Activated B cell treated with CpG ODN at 0.5 μM for 24 hours (primary cell): ENCODE measurements around the gene CISD1. TPM values are rescaled to one million over a fixed set of nuclear protein-coding genes. Genes with fewer than 3 reads are reported as not detected.
A peak's percentile ranks its signal among the peaks of the same experiment; 100 is the strongest.

Source experiments
- ATAC-seq: fragments of 200-7000 bp; cut with Tn5 transposase; one replicate; pipeline ENCODE4 v1.10.0; 2021; ENCODE audit warnings: low read depth, mild to moderate bottlenecking, moderate library complexity
- CTCF ChIA-PET: fragments of 350-600 bp; sonication (Branson Sonifier 250); formaldehyde crosslinking; loops from one replicate; lab custom pipeline; 2021; ENCODE audit warnings: antibody characterized with exemption; lab: Charles Lee
- POLR2A ChIA-PET: fragments of 350-600 bp; sonication (Branson Sonifier 250); formaldehyde crosslinking; loops from one replicate; lab custom pipeline; 2021; ENCODE audit warnings: antibody characterized with exemption; lab: Charles Lee
- DNase-seq: peaks from one replicate; pipeline ENCODE4 v3.0.0; 2022
- H3K27ac Mint-ChIP-seq: one replicate; pipeline ENCODE4 v1.8.0; 2020; ENCODE audit warnings: mixed read lengths
- H3K27me3 Mint-ChIP-seq: one replicate; pipeline ENCODE4 v1.8.0; 2021; ENCODE audit warnings: mixed read lengths
- H3K36me3 Mint-ChIP-seq: one replicate; pipeline ENCODE4 v1.8.0; 2021; ENCODE audit warnings: low read depth, mixed read lengths
- H3K4me1 Mint-ChIP-seq: one replicate; pipeline ENCODE4 v1.8.0; 2021; ENCODE audit warnings: mixed read lengths
- H3K4me3 Mint-ChIP-seq: one replicate; pipeline ENCODE4 v1.8.0; 2020; ENCODE audit warnings: mild to moderate bottlenecking, mixed read lengths
- H3K9me3 Mint-ChIP-seq: one replicate; pipeline ENCODE4 v1.8.0; 2020; ENCODE audit warnings: mixed read lengths
- CTCF ChIP-seq: fragments of 200-600 bp; IDR thresholded peaks from one replicate; pipeline ENCODE4 v1.8.0; 2022; ENCODE audit warnings: antibody characterized with exemption, mild to moderate bottlenecking
- intact Hi-C: fragments of 100-400 bp; cut with micrococcal nuclease; formaldehyde crosslinking; loops from one replicate; pipeline ENCODE4 v1.15.1; 2024
- total RNA-seq: library from RNA; stranded (reverse); gene quantifications from 2 replicates; pipeline ENCODE4 v1.2.3, GENCODE V29; 2022

The CISD1 gene
- total RNA-seq, 1 donor from 2014 or later: 16.7 TPM

GRCh38 chr10:58266826-58267712 is 1.9 kb upstream of the CISD1 start:
- Mint-ChIP-seq H3K4me1 (peaks cover 60% of the 10 kb centered on the region), H3K27ac (peak overlapping the region; percentile 96), H3K27me3 (no peaks in the 10 kb centered on the region), H3K36me3 (peaks cover 12% of the 10 kb centered on the region), H3K9me3 (no peaks in the 10 kb centered on the region), H3K4me3 (peak overlapping the region; percentile 97)
- ChIA-PET POLR2A (interaction anchor here (1.0 to 4.1 kb wide), 3 partner anchors 23 to 118 kb away, joined by 3 to 43 read pairs (median 6); partner anchors contain the start of genes TFAM and UBE2D1), CTCF (interaction anchor here (0.9 kb wide), 1 partner anchor 89 kb away, joined by 4 read pairs; no protein-coding TSS in a partner anchor)
- peak; percentile 63 for DNase-seq
- no peak for TF ChIP-seq CTCF
- ATAC-seq: peak; percentile 12
- intact Hi-C loops: loop anchor here (1.0 to 5.0 kb wide), 4 partner anchors 24 to 1640 kb away; partner anchors contain the start of genes CCDC6 and TFAM

- ChIA-PET POLR2A (interaction anchor here (0.7 to 4.1 kb wide), 6 partner anchors 15 to 1969 kb away, joined by 3 to 43 read pairs (median 4); partner anchors contain the start of genes CCDC6, TFAM and UBE2D1), CTCF (interaction anchor here (1.0 to 1.2 kb wide), 2 partner anchors 19 to 90 kb away, joined by 3 to 5 read pairs; no protein-coding TSS in a partner anchor)
- Mint-ChIP-seq H3K27me3 (no peaks in the 10 kb centered on the region), H3K9me3 (no peaks in the 10 kb centered on the region), H3K27ac (peak within 1 kb of the TSS; percentile 96), H3K4me3 (peak within 1 kb of the TSS; percentile 97), H3K4me1 (peaks cover 55% of the 10 kb centered on the region), H3K36me3 (peaks cover 12% of the 10 kb centered on the region)
- ATAC-seq: peak; percentile 55
- intact Hi-C loops: loop anchor here (1.0 to 5.0 kb wide), 4 partner anchors 23 to 1639 kb away; partner anchors contain the start of genes CCDC6 and TFAM
- peak; percentile 94 for DNase-seq
- TF ChIP-seq CTCF: no peak
These were observed 1.1 kb upstream of the CISD1 start, which contains the start of gene IPMK for GRCh38 chr10:58267713-58268453. TSS of gene IPMK (minus strand) at chr10:58267894. CDS start at chr10:58267611, 283 bp downstream.

- ChIA-PET CTCF (interaction anchor here (1.0 to 1.5 kb wide), 4 partner anchors 20 to 90 kb away, joined by 3 to 12 read pairs (median 4); no protein-coding TSS in a partner anchor), POLR2A (interaction anchor here (0.7 to 4.1 kb wide), 8 partner anchors 14 to 1969 kb away, joined by 3 to 43 read pairs (median 4); partner anchors contain the start of genes CCDC6, TFAM and UBE2D1)
- Mint-ChIP-seq H3K9me3 (no peaks in the 10 kb centered on the region), H3K27ac (peak overlapping the region; percentile 93), H3K4me1 (peaks cover 53% of the 10 kb centered on the region), H3K36me3 (peaks cover 12% of the 10 kb centered on the region), H3K4me3 (peak overlapping the region; percentile 97), H3K27me3 (no peaks in the 10 kb centered on the region)
- DNase-seq: no peak
- intact Hi-C loops: loop anchor here (5.0 kb wide), 1 partner anchor 1614 kb away; no protein-coding TSS in a partner anchor
- no peak for ATAC-seq
- TF ChIP-seq CTCF: no peak
These were observed 462 bp upstream of the CISD1 start for GRCh38 chr10:58268454-58268945.

GRCh38 chr10:58269782-58270290 is 874 bp downstream of the CISD1 start:
- peak overlapping the region; percentile 93 for H3K27ac Mint-ChIP-seq
- H3K27me3 Mint-ChIP-seq: no peaks in the 10 kb centered on the region
- ChIA-PET POLR2A (interaction anchor here (1.0 to 4.1 kb wide), 3 partner anchors 10 to 116 kb away, joined by 5 to 43 read pairs (median 5); partner anchors contain the start of gene TFAM), CTCF (interaction anchor here (1.5 kb wide), 2 partner anchors 21 to 30 kb away, joined by 3 to 12 read pairs; no protein-coding TSS in a partner anchor)
- H3K9me3 Mint-ChIP-seq: no peaks in the 10 kb centered on the region
- intact Hi-C loops: loop anchor here (1.0 to 5.0 kb wide), 4 partner anchors 12 to 1612 kb away; no protein-coding TSS in a partner anchor
- H3K4me1 Mint-ChIP-seq: peaks cover 39% of the 10 kb centered on the region
- no peak for DNase-seq
- ATAC-seq: no peak
- no peak for TF ChIP-seq CTCF
- H3K36me3 Mint-ChIP-seq: peaks cover 12% of the 10 kb centered on the region
- H3K4me3 Mint-ChIP-seq: peak overlapping the region; percentile 97
